ENCODE results near the gene CROCC2.

DNA sequence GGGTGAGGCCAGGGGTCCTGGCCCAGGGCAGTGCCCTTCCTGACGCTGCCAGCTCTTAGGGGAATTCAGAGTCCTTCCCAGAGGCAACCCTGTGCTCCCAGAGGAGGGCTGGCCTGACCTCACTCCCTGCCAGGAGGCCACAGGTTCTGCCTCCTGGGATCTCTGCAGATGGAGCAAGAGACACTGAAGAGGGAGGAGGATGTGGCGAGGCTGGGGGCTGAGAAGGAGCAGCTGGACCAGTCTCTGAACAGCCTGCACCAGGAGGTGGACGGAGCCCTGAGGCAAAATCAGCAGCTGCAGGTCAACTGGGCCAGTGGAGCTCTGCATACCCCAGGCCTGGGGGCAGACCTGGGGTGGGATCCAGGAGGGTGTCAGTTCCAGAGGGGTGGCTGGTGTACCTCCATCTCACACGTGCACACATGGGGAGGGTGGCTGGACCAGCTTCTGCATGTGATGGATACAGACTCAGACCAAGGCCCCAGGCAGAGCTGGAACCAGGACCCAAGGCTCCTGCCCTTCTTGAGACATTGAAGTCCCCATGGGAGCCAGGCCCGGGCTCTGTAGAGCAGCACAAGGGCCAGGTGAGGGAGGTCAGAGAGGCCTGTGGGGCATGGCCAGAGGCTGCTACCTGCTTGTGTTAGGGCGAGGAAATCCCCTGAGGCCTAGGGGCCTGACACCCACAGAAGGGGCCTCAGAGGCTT lies 82.6 kb downstream of the CROCC2 start:
- no peak for TF ChIP-seq SUZ12 (IDR thresholded peaks at IDR 0.05)
- TF ChIP-seq ARNT (IDR thresholded peaks at IDR 0.05): no peak
- no peak for TF ChIP-seq SP1 (IDR thresholded peaks at IDR 0.05)
- TF ChIP-seq BHLHE40 (IDR thresholded peaks at IDR 0.05; ENCODE audit: borderline replicate concordance): no peak
- TF ChIP-seq FOXM1 (IDR thresholded peaks at IDR 0.05; ENCODE audit: borderline replicate concordance): no peak
- TF ChIP-seq FOXA1 (IDR thresholded peaks at IDR 0.05): no peak
- TF ChIP-seq ELF4 (IDR thresholded peaks at IDR 0.05): no peak
- no peak for TF ChIP-seq TARDBP (IDR thresholded peaks at IDR 0.05)
- no peak for TF ChIP-seq NFRKB (IDR thresholded peaks at IDR 0.05)
- TF ChIP-seq, protein P1, sequence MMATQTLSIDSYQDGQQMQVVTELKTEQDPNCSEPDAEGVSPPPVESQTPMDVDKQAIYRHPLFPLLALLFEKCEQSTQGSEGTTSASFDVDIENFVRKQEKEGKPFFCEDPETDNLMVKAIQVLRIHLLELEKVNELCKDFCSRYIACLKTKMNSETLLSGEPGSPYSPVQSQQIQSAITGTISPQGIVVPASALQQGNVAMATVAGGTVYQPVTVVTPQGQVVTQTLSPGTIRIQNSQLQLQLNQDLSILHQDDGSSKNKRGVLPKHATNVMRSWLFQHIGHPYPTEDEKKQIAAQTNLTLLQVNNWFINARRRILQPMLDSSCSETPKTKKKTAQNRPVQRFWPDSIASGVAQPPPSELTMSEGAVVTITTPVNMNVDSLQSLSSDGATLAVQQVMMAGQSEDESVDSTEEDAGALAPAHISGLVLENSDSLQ (IDR thresholded peaks at IDR 0.05): no peak
- TF ChIP-seq FOXK2 (IDR thresholded peaks at IDR 0.05): no peak
- no peak for TF ChIP-seq CTBP1 (IDR thresholded peaks at IDR 0.05; ENCODE audit: borderline replicate concordance)
- no peak for TF ChIP-seq LEF1 (IDR thresholded peaks at IDR 0.05; ENCODE audit: borderline replicate concordance)
- TF ChIP-seq HDGF (IDR thresholded peaks at IDR 0.05; ENCODE audit: borderline replicate concordance): no peak
